Panc1 (cell line): ENCODE measurements around the gene TTF1. TPM values are rescaled to one million over a fixed set of nuclear protein-coding genes. Genes with fewer than 3 reads are reported as not detected.

Experiments
- ATAC-seq: fragments of 200-7000 bp; cut with Tn5 transposase; 2 replicates; pipeline ENCODE4 v1.9.1; 2020; ENCODE audit warnings: mild to moderate bottlenecking, moderate library complexity
- BruUV-seq: library from RNA; stranded (reverse); fragments of 400-500 nt; replicated peaks from 2 replicates; lab custom pipeline; 2021; lab: Mats Ljungman, UMichigan
- CTCF ChIA-PET: fragments of 300-600 bp; sonication (Branson Sonifier 250); formaldehyde crosslinking; loops from one replicate; lab custom pipeline; 2022; ENCODE audit warnings: antibody characterized with exemption; lab: Charles Lee
- POLR2A ChIA-PET: fragments of 300-600 bp; sonication (Branson Sonifier 250); formaldehyde crosslinking; loops from one replicate; lab custom pipeline; 2022; ENCODE audit warnings: antibody characterized with exemption; lab: Charles Lee
- DNase-seq: peaks from one replicate; pipeline ENCODE4 v3.0.0-alpha.2; 2010; ENCODE audit warnings: low read depth, low spot score
- H3K27ac ChIP-seq: 2 replicates; pipeline ENCODE4 v1.5.1; 2011; ENCODE audit warnings: mild to moderate bottlenecking, low read length, inconsistent platforms
- H3K27me3 ChIP-seq: fragments of 200-500 bp; sonication (Bioruptor generic); 2 replicates; pipeline ENCODE4 v1.6.0; 2014; ENCODE audit warnings: low read length, inconsistent platforms; ENCODE audit not compliant: control insufficient read depth, insufficient read depth
- H3K36me3 ChIP-seq: fragments of 200-500 bp; sonication (Bioruptor generic); 2 replicates; pipeline ENCODE4 v1.5.1; 2014; ENCODE audit warnings: inconsistent platforms, mild to moderate bottlenecking, low read length, moderate library complexity; ENCODE audit not compliant: control insufficient read depth, insufficient read depth
- H3K4me1 ChIP-seq: 2 replicates; pipeline ENCODE4 v1.5.1; 2011; ENCODE audit warnings: inconsistent platforms, mild to moderate bottlenecking, low read length, moderate library complexity; ENCODE audit not compliant: control insufficient read depth, insufficient read depth
- H3K4me3 ChIP-seq, 2 experiments: 2 replicates each; pipeline ENCODE4 v1.5.1; 2011 to 2012; ENCODE audit warnings: low read depth in 2 of 2, low read length in 2 of 2, mild to moderate bottlenecking in 2 of 2, inconsistent platforms in 1 of 2, moderate library complexity in 1 of 2
- H3K9me3 ChIP-seq: fragments of 200-500 bp; sonication (Bioruptor generic); 2 replicates; pipeline ENCODE4 v1.5.1; 2014; ENCODE audit warnings: low read depth, mild to moderate bottlenecking, inconsistent platforms, low read length, moderate library complexity; ENCODE audit not compliant: control insufficient read depth, insufficient read depth
- POLR2AphosphoS5 ChIP-seq: IDR thresholded peaks from 2 replicates; pipeline ENCODE4 v1.6.1; 2012; ENCODE audit warnings: mild to moderate bottlenecking, low read depth, low read length, moderate library complexity
- SIN3A ChIP-seq: IDR thresholded peaks from 2 replicates; pipeline ENCODE4 v1.6.1; 2012; ENCODE audit warnings: low read depth, mild to moderate bottlenecking, low read length, moderate library complexity, borderline replicate concordance; ENCODE audit not compliant: insufficient read depth
- TCF7L2 ChIP-seq: IDR thresholded peaks from 2 replicates; pipeline ENCODE4 v1.6.1; 2011; ENCODE audit warnings: mild to moderate bottlenecking, low read depth, low read length, inconsistent platforms
- in situ Hi-C: cut with HindIII; loops from 2 replicates; pipeline ENCODE4 v1.10.0; 2016; ENCODE audit warnings: low sequenced_read_pairs, low pct_unique_long_range_greater_than_20kb
- intact Hi-C: fragments of 100-400 bp; cut with micrococcal nuclease; formaldehyde crosslinking; loops from one replicate; pipeline ENCODE4 v1.10.0; 2022; ENCODE audit not compliant: unreplicated experiment
- total RNA-seq: library from RNA; stranded (reverse); gene quantifications from one replicate; pipeline ENCODE4 v1.2.1, GENCODE V29; 2021; ENCODE audit not compliant: unreplicated experiment
- TF ChIP-seq, protein P1 (sequence below): fragments of 450-650 bp; IDR thresholded peaks from 2 replicates; pipeline ENCODE4 v1.5.1; 2017; ENCODE audit warnings: mild to moderate bottlenecking
- TF ChIP-seq, protein P2 (sequence below), 2 experiments: IDR thresholded peaks; 2 replicates each; pipeline ENCODE4 v1.6.1; 2011 to 2012; ENCODE audit warnings: low read depth in 2 of 2, control low read depth in 1 of 2, low read length in 1 of 2, mild to moderate bottlenecking in 1 of 2, moderate library complexity in 1 of 2; ENCODE audit not compliant: insufficient read depth in 1 of 2

Gene TTF1
- total RNA-seq, 1 experiment from 2014 or later = 8.4 TPM

DNA sequence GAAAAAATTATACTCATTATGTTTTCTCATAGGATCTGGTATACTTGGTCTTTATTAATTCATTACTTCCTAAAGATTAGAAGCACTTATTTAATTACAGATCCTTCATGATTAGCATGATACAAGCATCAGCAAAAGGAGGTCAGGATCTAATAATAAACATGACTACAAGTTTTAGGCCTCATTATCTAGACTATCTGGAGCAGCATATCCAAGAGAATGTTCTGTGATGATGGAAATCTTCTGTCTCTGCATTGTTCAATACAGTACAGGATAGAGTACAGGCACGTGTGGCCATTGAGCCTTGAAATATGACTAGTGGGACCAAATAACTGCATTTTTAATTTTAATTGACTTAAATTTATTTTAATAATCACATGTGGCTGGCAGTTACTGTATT, 73.1 kb downstream of the TTF1 start:
- intact Hi-C loops (no loop called here), in situ Hi-C loops (no loop called here)
- H3K27me3 ChIP-seq = no peaks in the 10 kb centered on the region
- DNase-seq = no peak
- ChIA-PET CTCF (no interaction called here), POLR2A (no interaction called here)
- no peak overlapping the region for H3K4me3 ChIP-seq
- no peaks in the 10 kb centered on the region for H3K4me1 ChIP-seq
- no peaks in the 10 kb centered on the region for H3K9me3 ChIP-seq
- H3K36me3 ChIP-seq = peaks cover 42% of the 10 kb centered on the region
- no peak overlapping the region for H3K27ac ChIP-seq
- ATAC-seq = no peak
- BruUV-seq = no TSS peak
- no peak for TF ChIP-seq POLR2AphosphoS5
- TF ChIP-seq, protein P1, sequence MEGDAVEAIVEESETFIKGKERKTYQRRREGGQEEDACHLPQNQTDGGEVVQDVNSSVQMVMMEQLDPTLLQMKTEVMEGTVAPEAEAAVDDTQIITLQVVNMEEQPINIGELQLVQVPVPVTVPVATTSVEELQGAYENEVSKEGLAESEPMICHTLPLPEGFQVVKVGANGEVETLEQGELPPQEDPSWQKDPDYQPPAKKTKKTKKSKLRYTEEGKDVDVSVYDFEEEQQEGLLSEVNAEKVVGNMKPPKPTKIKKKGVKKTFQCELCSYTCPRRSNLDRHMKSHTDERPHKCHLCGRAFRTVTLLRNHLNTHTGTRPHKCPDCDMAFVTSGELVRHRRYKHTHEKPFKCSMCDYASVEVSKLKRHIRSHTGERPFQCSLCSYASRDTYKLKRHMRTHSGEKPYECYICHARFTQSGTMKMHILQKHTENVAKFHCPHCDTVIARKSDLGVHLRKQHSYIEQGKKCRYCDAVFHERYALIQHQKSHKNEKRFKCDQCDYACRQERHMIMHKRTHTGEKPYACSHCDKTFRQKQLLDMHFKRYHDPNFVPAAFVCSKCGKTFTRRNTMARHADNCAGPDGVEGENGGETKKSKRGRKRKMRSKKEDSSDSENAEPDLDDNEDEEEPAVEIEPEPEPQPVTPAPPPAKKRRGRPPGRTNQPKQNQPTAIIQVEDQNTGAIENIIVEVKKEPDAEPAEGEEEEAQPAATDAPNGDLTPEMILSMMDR = no peak
- TF ChIP-seq SIN3A = no peak
- TF ChIP-seq TCF7L2 = no peak
- TF ChIP-seq, protein P2, sequence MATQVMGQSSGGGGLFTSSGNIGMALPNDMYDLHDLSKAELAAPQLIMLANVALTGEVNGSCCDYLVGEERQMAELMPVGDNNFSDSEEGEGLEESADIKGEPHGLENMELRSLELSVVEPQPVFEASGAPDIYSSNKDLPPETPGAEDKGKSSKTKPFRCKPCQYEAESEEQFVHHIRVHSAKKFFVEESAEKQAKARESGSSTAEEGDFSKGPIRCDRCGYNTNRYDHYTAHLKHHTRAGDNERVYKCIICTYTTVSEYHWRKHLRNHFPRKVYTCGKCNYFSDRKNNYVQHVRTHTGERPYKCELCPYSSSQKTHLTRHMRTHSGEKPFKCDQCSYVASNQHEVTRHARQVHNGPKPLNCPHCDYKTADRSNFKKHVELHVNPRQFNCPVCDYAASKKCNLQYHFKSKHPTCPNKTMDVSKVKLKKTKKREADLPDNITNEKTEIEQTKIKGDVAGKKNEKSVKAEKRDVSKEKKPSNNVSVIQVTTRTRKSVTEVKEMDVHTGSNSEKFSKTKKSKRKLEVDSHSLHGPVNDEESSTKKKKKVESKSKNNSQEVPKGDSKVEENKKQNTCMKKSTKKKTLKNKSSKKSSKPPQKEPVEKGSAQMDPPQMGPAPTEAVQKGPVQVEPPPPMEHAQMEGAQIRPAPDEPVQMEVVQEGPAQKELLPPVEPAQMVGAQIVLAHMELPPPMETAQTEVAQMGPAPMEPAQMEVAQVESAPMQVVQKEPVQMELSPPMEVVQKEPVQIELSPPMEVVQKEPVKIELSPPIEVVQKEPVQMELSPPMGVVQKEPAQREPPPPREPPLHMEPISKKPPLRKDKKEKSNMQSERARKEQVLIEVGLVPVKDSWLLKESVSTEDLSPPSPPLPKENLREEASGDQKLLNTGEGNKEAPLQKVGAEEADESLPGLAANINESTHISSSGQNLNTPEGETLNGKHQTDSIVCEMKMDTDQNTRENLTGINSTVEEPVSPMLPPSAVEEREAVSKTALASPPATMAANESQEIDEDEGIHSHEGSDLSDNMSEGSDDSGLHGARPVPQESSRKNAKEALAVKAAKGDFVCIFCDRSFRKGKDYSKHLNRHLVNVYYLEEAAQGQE (IDR thresholded peaks at IDR 0.05; ENCODE audit: insufficient read depth in 1 of 2, low read depth in 2 of 2, low read length in 1 of 2) = no peak

GRCh38 chr9:132328580-132328979, 78.1 kb downstream of the TTF1 start:
- in situ Hi-C loops (no loop called here), intact Hi-C loops (no loop called here)
- BruUV-seq = no TSS peak
- ChIA-PET POLR2A (no interaction called here), CTCF (no interaction called here)
- no peaks in the 10 kb centered on the region for H3K4me1 ChIP-seq
- ATAC-seq = no peak
- no peaks in the 10 kb centered on the region for H3K27me3 ChIP-seq
- no peak overlapping the region for H3K27ac ChIP-seq
- TF ChIP-seq TCF7L2 (no peak), SIN3A (no peak), POLR2AphosphoS5 (no peak)
- TF ChIP-seq, protein P2 (IDR thresholded peaks at IDR 0.05; ENCODE audit: insufficient read depth in 1 of 2, low read depth in 2 of 2, low read length in 1 of 2) = no peak
- TF ChIP-seq, protein P1 = no peak
- no peaks in the 10 kb centered on the region for H3K9me3 ChIP-seq
- peaks cover 33% of the 10 kb centered on the region for H3K36me3 ChIP-seq
- DNase-seq = no peak
- H3K4me3 ChIP-seq = no peak overlapping the region
